ENCODE results near the gene DEXI.
"Not testable (repeated sequence)": the region's sequence is repeated elsewhere in the genome, so short reads cannot be mapped to it uniquely, and the experiment has no call there.

DEXI gene

GRCh38 chr16:10925285-10925684 is 17.0 kb downstream of the DEXI start:
- not testable (repeated sequence) for DNase-seq

GRCh38 chr16:10923650-10924214 is 18.5 kb downstream of the DEXI start:
- DNase-seq: no peak

- DNase-seq: no peak
These were observed 19.1 kb downstream of the DEXI start for GRCh38 chr16:10923146-10923649.

- no peak for DNase-seq
These were observed 19.7 kb downstream of the DEXI start for GRCh38 chr16:10922328-10923145.

- no peak for DNase-seq
These were observed 20.5 kb downstream of the DEXI start for GRCh38 chr16:10921536-10922327.

GRCh38 chr16:10920726-10921427 is 21.4 kb downstream of the DEXI start:
- no peak for DNase-seq

GRCh38 chr16:10919003-10919351 is 23.3 kb downstream of the DEXI start:
- DNase-seq: no peak

- peak; percentile 67 for DNase-seq
These were observed 23.8 kb downstream of the DEXI start for GRCh38 chr16:10918294-10919002.

- no peak for DNase-seq
These were observed 25.7 kb downstream of the DEXI start for GRCh38 chr16:10916534-10916933.

- DNase-seq: no peak
These were observed 31.0 kb downstream of the DEXI start for GRCh38 chr16:10911267-10911666.

- no peak for DNase-seq
These were observed 34.6 kb downstream of the DEXI start for GRCh38 chr16:10907757-10908045.

- DNase-seq: no peak
These were observed 35.1 kb downstream of the DEXI start for GRCh38 chr16:10906914-10907756.

GRCh38 chr16:10906482-10906881 is 35.8 kb downstream of the DEXI start:
- no peak for DNase-seq

- no peak for DNase-seq
These were observed 39.3 kb downstream of the DEXI start for GRCh38 chr16:10902999-10903398.

- no peak for DNase-seq
These were observed 45.1 kb downstream of the DEXI start for GRCh38 chr16:10897134-10897533.

- DNase-seq: no peak
These were observed 45.5 kb downstream of the DEXI start for GRCh38 chr16:10896723-10897122.

GRCh38 chr16:10896165-10896564 is 46.1 kb downstream of the DEXI start:
- no peak for DNase-seq

- DNase-seq: peak; percentile 11
These were observed 47.0 kb downstream of the DEXI start for GRCh38 chr16:10895053-10895946.

- DNase-seq: no peak
These were observed 49.4 kb downstream of the DEXI start for GRCh38 chr16:10892782-10893318.

- DNase-seq: no peak
These were observed 52.4 kb downstream of the DEXI start for GRCh38 chr16:10889855-10890254.

All from effector CD4-positive, alpha-beta T cell (primary cell).